HL-60/S4 treated with phorbol 12-myristate 13-acetate at 8.2 ng/mL for 4 days and 3 days (cell line): Measurements from ENCODE around the gene MRPL53.
"Not testable (repeated sequence)": the region's sequence is repeated elsewhere in the genome, so short reads cannot be mapped to it uniquely, and the experiment has no call there.

Source experiments
- in situ Hi-C: fragments of 300-500 bp; cut with MboI; formaldehyde crosslinking; loops from 2 replicates; pipeline ENCODE4 v1.15.0; 2022; ENCODE audit warnings: low sequenced_read_pairs

Gene MRPL53

GRCh38 chr2:74482801-74483674 is 10.6 kb upstream of the MRPL53 start, which contains the start of the genes CCDC142 and TTC31:
Gene CCDC142, minus strand, starts transcription at chr2:74482998. Its CDS starts 161 bp downstream, at chr2:74482837.
Gene TTC31, plus strand, starts transcription at chr2:74483081. Its CDS starts 15 bp downstream, at chr2:74483096.
- in situ Hi-C loops = loop anchor here (25.0 kb wide), 1 partner anchor 104 kb away; no protein-coding TSS in a partner anchor

- in situ Hi-C loops = loop anchor here (25.0 kb wide), 1 partner anchor 105 kb away; no protein-coding TSS in a partner anchor
Observed at GRCh38 chr2:74481961-74482800, 9.7 kb upstream of the MRPL53 start.

- in situ Hi-C loops = loop anchor here (25.0 kb wide), 1 partner anchor 106 kb away; no protein-coding TSS in a partner anchor
Observed at GRCh38 chr2:74481431-74481830, 9.0 kb upstream of the MRPL53 start.

- in situ Hi-C loops = loop anchor here (25.0 kb wide), 1 partner anchor 112 kb away; no protein-coding TSS in a partner anchor
Observed at GRCh38 chr2:74474899-74475298, 2.4 kb upstream of the MRPL53 start.

- in situ Hi-C loops = no loop called here
Observed at GRCh38 chr2:74474481-74474880, 2.0 kb upstream of the MRPL53 start.

- in situ Hi-C loops = no loop called here
Observed at GRCh38 chr2:74472945-74473258, 422 bp upstream of the MRPL53 start.

GRCh38 chr2:74471332-74472065 is 981 bp downstream of the MRPL53 start:
- in situ Hi-C loops = no loop called here

GRCh38 chr2:74470742-74471141 is 1.7 kb downstream of the MRPL53 start:
- in situ Hi-C loops = not testable (repeated sequence)

- in situ Hi-C loops = no loop called here
Observed at GRCh38 chr2:74464406-74464805, 8.1 kb downstream of the MRPL53 start.

GRCh38 chr2:74462786-74463105 is 9.7 kb downstream of the MRPL53 start:
- in situ Hi-C loops = no loop called here

- in situ Hi-C loops = no loop called here
Observed at GRCh38 chr2:74462054-74462785, 10.3 kb downstream of the MRPL53 start.

- in situ Hi-C loops = no loop called here
Observed at GRCh38 chr2:74461187-74462053, 11.1 kb downstream of the MRPL53 start.

- in situ Hi-C loops = not testable (repeated sequence)
Observed at GRCh38 chr2:74460187-74460586, 12.3 kb downstream of the MRPL53 start.

GRCh38 chr2:74459503-74460118 is 12.9 kb downstream of the MRPL53 start:
- in situ Hi-C loops = not testable (repeated sequence)

GRCh38 chr2:74458938-74459363 is 13.5 kb downstream of the MRPL53 start:
- in situ Hi-C loops = no loop called here

GRCh38 chr2:74458132-74458937 is 14.1 kb downstream of the MRPL53 start, which contains the start of gene WBP1:
Gene WBP1, plus strand, starts transcription at chr2:74458438. Its CDS starts 165 bp downstream, at chr2:74458603.
- in situ Hi-C loops = no loop called here

GRCh38 chr2:74457549-74458131 is 14.8 kb downstream of the MRPL53 start:
- in situ Hi-C loops = no loop called here
